Left ventricle myocardium inferior (tissue), 1 donor: Measurements from ENCODE around the gene DARS1. TPM values are rescaled to one million over a fixed set of nuclear protein-coding genes. Genes with fewer than 3 reads are reported as not detected.

Experiments used
- DNase-seq: peaks from one replicate; pipeline ENCODE4 v3.0.0-alpha.2; 2020
- H3K27ac ChIP-seq: fragments of 200-600 bp; replicated peaks from 2 replicates; pipeline ENCODE4 v1.8.0; 2021
- H3K27me3 ChIP-seq: fragments of 200-600 bp; 2 replicates; pipeline ENCODE4 v1.8.0; 2021; ENCODE audit warnings: low read depth
- H3K36me3 ChIP-seq: fragments of 200-600 bp; 2 replicates; pipeline ENCODE4 v1.8.0; 2021
- H3K4me1 ChIP-seq: fragments of 200-600 bp; 2 replicates; pipeline ENCODE4 v1.8.0; 2021
- H3K4me3 ChIP-seq: fragments of 200-600 bp; 2 replicates; pipeline ENCODE4 v1.8.0; 2021; ENCODE audit warnings: mild to moderate bottlenecking, moderate library complexity
- H3K9me3 ChIP-seq: fragments of 200-600 bp; replicated peaks from 2 replicates; pipeline ENCODE4 v1.8.0; 2021
- intact Hi-C: fragments of 100-400 bp; cut with micrococcal nuclease; formaldehyde crosslinking; loops from one replicate; pipeline ENCODE4 v1.11.0; 2022
- total RNA-seq: library from RNA; stranded (reverse); fragmentation: NEBNext Ultra II Directional; extraction: Animal tissue kit (Norgen Biotek cat#: 25700); gene quantifications from one replicate; pipeline ENCODE4 v1.2.1, GENCODE V29; 2021
- TF ChIP-seq, protein P1 (sequence below): fragments of 200-600 bp; IDR thresholded peaks from 2 replicates; pipeline ENCODE4 v1.8.0; 2021; ENCODE audit warnings: antibody characterized with exemption, mild to moderate bottlenecking, borderline replicate concordance
- donor health status: DM: no; HTN: yes; CAD: no; lungs with severe emphysema.

DARS1 gene
- total RNA-seq, 1 donor from 2014 or later, result 56.3 TPM

DNA sequence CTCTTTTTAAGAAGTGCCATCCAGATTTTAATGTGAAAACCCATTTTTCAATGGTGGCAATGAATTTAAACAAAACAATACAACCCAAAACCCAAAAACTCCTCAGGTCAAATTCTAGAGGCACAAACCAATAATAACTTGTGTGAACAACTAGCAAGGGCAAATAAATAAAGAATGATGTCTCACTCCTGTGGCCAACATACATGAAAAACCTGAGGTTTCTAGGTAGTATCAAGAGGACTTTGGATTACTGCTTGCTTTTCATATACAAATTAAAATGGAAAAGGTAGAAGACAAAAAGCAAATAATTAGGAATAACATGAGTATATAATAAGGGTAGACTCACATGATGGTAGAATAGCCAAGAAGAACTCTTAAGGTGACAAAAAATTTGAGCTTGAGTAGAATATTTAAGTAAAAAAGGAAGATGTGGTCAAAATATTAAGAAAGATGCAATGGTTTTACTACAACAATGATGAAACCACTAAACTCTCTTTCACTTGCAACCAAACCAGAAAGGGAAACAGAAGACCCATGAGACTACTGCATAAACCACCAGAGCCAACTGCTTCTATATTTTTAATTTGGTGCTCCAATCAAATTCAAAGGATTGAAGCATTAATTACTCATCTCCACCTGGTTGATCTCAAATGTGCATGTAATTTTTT lies 53.5 kb downstream of the DARS1 start:
- H3K27me3 ChIP-seq, result no peaks in the 10 kb centered on the region
- peaks cover 56% of the 10 kb centered on the region for H3K36me3 ChIP-seq
- peaks cover 7% of the 10 kb centered on the region for H3K4me1 ChIP-seq
- TF ChIP-seq, protein P1, sequence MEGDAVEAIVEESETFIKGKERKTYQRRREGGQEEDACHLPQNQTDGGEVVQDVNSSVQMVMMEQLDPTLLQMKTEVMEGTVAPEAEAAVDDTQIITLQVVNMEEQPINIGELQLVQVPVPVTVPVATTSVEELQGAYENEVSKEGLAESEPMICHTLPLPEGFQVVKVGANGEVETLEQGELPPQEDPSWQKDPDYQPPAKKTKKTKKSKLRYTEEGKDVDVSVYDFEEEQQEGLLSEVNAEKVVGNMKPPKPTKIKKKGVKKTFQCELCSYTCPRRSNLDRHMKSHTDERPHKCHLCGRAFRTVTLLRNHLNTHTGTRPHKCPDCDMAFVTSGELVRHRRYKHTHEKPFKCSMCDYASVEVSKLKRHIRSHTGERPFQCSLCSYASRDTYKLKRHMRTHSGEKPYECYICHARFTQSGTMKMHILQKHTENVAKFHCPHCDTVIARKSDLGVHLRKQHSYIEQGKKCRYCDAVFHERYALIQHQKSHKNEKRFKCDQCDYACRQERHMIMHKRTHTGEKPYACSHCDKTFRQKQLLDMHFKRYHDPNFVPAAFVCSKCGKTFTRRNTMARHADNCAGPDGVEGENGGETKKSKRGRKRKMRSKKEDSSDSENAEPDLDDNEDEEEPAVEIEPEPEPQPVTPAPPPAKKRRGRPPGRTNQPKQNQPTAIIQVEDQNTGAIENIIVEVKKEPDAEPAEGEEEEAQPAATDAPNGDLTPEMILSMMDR, result no peak
- no peak for DNase-seq
- no peak overlapping the region for H3K4me3 ChIP-seq
- intact Hi-C loops, result no loop called here
- no peaks in the 10 kb centered on the region for H3K9me3 ChIP-seq
- no peak overlapping the region for H3K27ac ChIP-seq

DNA sequence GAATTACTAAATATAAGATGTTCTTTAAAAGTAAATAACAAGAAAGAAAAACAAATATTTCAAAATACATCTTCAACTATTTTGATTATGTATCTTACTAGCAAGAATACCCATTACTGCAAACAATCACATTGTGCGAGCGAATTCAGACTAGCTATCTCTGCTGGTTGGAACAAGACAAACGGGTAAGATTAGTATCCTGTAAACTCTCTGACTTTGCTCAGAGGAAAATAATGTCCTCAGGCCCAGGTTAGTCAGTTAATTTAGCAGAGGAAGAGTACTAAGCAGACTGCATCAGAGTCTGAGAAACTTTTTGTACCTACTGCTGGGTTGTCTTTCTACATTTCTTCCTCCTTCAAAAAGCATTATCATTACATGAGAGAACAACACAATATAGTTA lies 58.8 kb downstream of the DARS1 start:
- Histone ChIP-seq H3K36me3 (peaks cover 68% of the 10 kb centered on the region), H3K27me3 (no peaks in the 10 kb centered on the region), H3K4me3 (no peak overlapping the region), H3K27ac (no peak overlapping the region), H3K9me3 (no peaks in the 10 kb centered on the region), H3K4me1 (no peaks in the 10 kb centered on the region)
- intact Hi-C loops, result no loop called here
- TF ChIP-seq, protein P1, result no peak
- DNase-seq, result no peak

DNA sequence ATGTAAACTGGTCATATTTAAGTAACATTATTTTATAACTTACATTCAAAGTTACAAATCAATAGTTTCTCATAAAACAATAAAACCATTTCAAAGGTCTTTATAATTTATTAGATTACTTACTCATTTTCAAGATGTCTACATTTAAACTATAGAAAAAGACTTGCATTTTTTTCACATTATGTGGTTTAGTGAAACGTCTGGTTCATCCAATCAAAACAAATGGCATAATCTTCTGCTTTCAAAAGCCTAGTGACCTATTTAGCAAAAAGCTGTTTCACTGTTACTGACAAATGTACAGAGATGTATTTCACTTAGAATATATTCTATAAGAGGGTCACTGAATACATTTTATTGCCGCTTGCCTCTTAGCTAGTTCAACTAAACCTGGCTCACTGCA lies 59.9 kb downstream of the DARS1 start:
- Histone ChIP-seq H3K4me3 (no peak overlapping the region), H3K27ac (no peak overlapping the region), H3K36me3 (peaks cover 62% of the 10 kb centered on the region), H3K9me3 (no peaks in the 10 kb centered on the region), H3K4me1 (no peaks in the 10 kb centered on the region), H3K27me3 (no peaks in the 10 kb centered on the region)
- intact Hi-C loops, result no loop called here
- TF ChIP-seq, protein P1, result no peak
- DNase-seq, result no peak

DNA sequence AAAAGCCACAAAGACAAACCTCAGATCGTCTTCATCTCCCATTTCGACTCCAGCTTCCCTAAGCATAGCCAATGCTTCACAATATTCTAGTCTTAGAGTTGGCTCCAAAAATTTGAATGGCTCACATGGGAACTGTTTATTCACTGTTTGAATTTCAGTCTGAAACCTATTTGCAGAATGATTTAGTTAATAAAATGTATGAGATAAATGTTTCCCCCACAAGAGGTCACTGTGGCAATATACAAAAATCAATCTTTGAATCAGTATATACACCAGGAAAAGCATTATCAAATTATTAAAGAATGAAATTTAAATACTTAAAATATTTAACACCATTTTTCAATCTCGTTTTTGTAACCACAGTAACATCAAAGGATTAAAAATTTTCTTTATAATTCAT lies 69.2 kb downstream of the DARS1 start:
- DNase-seq, result no peak
- H3K9me3 ChIP-seq, result no peaks in the 10 kb centered on the region
- H3K36me3 ChIP-seq, result peaks cover 34% of the 10 kb centered on the region
- peaks cover 3% of the 10 kb centered on the region for H3K4me1 ChIP-seq
- H3K27ac ChIP-seq, result no peak overlapping the region
- no peaks in the 10 kb centered on the region for H3K27me3 ChIP-seq
- intact Hi-C loops, result loop anchor here (5.0 kb wide), 1 partner anchor 461 kb away; no protein-coding TSS in a partner anchor
- TF ChIP-seq, protein P1, result peak; percentile 60
- H3K4me3 ChIP-seq, result no peak overlapping the region

DNA sequence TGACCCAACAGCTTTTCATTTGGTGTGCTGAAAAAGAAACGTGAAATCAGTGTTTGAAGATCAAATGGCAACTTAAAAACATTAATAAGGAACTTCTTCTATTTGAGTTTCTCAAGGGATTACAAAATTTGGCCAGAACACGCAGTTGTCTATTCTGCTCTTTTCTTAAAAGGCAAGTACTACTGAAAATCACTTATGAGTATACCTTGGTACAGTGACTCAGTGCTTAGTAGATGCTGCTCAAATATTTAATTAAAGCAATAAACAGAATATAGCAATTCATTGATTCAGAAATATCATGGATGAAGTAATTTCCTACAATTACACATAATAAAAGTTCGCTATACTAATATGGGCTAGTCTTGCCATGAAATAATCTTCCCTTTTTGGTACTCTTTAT lies 70.9 kb downstream of the DARS1 start:
- H3K4me1 ChIP-seq, result peaks cover 3% of the 10 kb centered on the region
- H3K36me3 ChIP-seq, result peaks cover 44% of the 10 kb centered on the region
- H3K27ac ChIP-seq, result no peak overlapping the region
- H3K4me3 ChIP-seq, result no peak overlapping the region
- DNase-seq, result no peak
- TF ChIP-seq, protein P1, result no peak
- H3K27me3 ChIP-seq, result no peaks in the 10 kb centered on the region
- no peaks in the 10 kb centered on the region for H3K9me3 ChIP-seq
- intact Hi-C loops, result no loop called here
